Measurements from ENCODE around the gene ARHGAP45.
A peak's percentile ranks its signal among the peaks of the same experiment; 100 is the strongest.

Gene ARHGAP45

DNA sequence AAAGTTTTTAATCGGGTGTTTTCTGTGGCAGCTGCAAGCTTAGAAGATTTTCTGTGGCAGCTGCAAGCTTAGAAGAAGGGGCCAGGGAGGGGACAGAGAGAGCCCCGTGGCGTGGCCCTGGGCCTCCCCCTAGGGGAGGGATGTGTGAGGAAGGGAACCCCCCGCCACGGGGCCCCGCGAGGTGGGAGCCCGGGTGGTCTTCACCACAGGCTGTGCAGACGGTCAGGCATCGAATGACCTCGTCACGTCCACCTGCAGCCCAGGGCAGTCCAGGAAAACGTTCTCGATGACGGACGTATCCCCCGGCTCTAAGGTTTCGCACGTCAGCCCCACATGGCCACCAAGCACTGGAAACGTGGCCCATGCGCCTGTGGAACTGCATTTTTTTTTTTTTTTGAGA is 19.6 kb downstream of the ARHGAP45 start:
- DNase-seq (ENCODE audit: low read depth in 2 of 2): no peak

DNA sequence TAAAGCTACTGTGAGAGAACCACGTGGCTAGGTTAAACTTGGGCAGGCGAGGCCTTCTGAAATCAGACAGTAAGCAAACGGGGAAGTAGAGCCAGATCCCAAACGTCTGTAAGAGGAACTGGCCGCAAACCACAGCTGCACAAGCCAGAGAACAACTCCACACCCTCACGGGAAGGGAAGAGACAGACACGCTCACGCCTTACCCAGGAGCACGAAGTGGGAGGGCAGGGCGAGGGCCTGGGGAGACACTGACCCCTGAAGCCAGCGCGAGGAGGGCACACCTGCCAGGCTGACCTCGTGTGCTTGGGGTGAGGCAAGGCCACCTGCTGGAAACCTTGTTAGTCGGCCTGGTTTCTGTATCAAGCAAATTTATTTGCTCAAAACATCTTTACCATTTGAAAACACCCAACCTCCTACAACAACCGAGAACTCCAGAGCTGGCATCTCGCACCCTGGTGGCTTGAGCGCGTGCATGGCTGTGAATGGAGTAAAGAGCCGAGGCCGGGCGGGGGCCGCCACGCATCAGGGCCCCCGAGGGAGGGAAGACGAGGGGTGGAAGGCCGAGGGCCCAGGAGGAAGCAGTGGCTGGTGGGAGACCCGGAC is 20.9 kb downstream of the ARHGAP45 start:
- DNase-seq (ENCODE audit: low read depth in 2 of 2): no peak

DNA sequence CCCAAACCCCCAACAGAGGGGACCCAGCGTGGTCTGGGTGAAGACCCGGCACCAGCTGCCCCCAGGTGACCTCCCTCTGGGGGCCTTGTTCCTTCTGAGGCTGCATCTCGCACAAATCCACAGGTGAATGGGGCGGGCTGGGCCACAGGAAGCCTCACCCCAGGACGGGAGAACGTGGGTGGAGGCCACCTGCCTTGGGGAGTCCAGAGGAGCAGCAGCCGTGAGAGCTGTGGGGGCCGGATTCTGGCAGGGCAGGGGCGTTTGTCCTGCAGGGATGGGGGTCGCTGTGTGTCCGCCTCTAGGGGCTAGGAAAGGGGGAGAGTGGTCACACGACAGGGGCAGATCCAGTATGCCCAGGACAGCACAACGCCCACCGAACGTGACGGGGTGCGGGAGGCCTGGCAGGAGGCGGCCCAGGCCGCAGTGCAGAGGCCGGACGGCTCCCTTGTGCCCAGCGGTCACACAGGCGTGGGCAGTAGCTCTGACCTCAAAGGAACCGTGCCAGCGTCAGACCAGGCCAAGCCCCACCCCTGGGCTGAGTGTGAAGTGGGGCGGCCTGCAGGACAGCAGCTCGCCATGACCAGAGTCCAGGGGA is 21.5 kb downstream of the ARHGAP45 start:
- no peak for DNase-seq (ENCODE audit: low read depth in 2 of 2)

DNA sequence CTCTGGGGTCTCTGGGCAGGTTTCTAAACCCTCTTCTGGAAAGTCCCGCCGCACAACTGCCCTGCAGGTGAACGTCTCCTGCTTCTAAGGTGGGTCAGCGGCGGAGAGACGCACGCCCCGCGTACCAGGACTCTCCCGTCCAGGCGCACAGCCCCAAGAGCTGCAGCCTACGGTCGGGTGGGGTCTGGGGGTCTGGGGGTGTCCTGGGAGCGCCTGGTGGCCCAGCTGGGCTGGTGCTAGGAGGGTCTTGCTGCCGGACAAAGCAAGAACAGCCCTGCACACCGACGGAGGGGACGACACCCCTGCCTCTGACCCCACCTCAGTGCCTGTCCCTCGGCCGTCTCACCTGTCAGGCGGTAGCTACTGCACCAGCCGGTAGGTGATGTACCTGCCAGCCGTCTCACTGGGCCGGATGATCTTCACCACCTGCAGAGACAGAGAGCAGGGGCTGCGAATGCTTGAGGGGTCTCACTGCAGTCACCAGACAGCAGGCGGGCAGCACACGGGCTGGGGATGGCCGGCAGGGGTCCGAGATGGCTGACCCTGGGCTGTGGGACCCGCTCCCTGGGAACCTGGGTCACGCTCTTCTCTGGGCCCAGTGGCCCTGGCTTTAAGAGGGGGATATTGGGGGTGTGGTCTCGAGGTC is 22.3 kb downstream of the ARHGAP45 start:
- DNase-seq (ENCODE audit: low read depth in 2 of 2): no peak

DNA sequence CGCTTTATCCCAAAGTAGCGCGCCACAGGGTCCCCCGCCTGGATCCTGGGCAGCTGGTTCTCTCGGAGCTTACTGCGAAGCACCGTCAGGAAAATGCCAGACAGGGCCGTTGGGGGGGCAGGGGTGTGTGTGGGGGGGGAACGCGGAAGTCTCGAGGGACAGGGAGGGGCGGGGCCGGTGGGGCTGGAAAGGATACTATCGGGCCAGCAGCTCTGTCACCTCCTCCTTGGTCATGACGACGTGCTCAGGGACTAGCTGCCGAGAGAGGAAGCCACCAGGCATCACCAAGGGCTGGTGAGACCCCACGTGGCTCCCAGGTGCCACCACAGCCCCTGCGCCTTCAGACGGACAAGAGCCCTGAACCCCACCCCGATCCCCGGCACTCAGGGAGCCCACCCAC is 22.9 kb downstream of the ARHGAP45 start:
- DNase-seq (ENCODE audit: low read depth in 2 of 2): no peak

DNA sequence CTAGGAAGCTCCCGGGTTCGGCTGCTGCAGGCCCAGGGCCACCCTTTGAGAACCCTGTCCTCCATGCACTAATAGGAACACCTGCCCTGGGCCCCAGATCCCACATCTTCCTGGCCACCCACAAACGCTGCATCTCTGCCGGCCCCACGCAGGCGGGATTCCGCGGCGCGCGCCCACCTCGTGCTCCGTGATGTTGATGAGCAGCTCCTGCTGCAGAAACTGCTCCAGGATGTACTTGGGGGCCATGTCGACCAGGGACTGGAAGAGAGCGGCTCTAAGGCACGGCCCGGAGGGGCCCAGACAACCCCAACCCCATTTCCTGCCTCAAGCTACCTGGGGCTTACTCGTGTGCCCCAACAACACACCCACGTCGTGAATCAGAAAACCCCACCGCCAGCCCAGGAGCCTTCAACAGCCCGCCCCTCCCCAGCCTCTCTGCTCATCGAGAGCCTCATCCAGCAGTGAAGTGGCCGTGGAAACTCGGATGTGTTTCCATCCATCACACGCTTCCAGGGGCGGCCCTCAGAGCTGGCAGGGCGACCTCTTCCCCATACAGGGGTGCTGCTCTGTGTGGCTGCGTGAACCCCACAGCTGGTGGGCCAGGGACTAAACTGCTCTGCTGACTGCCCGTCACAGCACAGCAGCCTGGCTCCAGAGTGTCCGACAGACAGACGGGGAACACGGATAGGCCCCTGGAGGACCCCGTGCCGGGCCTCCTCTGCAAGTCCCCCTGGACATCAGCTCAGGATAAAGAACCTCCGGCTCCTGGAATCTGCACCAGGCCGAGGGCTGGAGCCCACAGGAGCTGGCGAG is 24.0 kb downstream of the ARHGAP45 start:
- DNase-seq (ENCODE audit: low read depth in 2 of 2): no peak

DNA sequence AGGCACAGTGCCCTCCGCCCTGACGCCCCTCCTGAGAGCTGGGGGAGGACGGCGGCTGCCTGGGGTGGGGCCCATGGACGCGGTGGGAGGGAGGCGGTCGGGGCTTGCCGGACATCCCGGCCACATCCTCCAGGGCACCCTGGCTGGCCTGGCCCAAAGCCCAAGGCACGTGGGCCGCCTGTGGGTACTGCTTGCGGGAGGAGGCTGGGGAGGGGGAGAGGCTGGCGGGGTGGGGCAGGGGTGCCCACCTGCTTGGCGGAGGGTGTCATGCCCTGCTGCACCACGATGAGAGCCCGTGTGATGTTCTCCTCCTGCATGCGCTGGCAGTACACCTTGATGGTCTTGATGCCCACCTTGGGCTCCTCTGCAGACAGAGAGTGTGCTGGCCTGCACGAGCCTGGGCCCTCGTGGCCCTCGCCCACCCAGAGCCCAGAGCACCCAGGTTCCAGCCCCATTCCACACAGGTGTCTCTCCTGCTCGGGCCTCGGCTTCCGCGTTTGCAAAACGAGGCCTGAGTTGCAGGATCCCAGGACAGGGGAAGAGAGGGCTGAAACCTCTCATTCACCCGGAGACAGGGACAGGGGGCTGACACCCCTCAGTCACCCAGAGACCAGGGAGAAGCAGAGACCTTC is 24.7 kb downstream of the ARHGAP45 start:
- no peak for DNase-seq (ENCODE audit: low read depth in 2 of 2)

DNA sequence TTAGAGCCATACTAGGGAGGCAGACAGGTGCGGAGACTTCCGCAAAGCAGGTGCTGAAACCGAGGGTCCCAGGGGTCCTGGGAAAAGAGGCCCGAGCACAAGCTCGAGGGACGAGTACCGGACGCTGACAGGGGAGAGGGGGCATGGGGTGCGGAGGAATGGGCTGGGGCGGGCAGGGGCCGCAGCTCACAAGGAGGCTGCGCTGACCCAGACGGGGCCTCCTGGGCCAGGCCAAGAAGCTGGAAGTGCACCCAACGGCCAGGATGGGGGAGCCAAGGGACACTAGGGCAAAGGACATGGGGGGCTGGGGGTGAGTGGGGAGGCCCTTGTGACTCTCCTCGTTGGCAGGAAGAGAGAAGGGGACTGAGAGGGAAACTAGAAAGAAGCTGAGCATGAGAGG is 26.4 kb downstream of the ARHGAP45 start:
- no peak for DNase-seq (ENCODE audit: low read depth in 2 of 2)

DNA sequence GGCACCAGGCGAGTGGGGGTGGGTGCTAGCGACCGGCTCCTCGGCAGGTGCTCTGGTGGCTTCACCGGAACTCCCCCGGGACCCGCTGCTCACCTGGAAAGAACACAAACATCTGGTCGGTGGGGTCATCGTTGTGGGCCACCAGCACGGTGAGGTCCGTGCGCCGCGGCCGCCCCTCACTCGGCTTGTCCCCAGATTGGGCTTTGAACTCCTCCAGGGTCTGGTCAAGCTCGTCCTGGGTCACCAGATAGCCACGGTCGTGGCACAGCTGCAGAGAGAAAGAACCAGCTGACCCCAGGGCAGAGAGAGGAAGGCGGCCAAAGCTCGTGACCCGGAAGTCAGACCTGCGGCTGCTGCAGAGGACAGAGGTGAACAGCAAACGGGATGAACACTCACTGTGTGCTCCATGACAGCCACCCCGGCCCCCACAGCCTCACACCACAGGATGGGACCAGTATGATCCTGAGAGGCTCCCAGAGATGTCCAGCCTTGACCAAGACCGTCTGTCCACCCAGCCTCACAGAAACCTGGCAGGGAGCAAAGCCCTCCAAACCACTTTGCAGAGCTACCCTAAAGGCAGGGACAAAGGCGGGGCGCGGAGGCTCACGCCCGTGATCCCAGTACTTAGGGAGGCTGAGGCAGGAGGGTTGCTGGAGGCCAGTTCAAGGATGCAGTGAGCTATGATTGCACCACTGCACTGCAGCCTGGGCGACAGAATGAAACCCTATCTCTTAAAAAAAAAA is 27.0 kb downstream of the ARHGAP45 start:
- no peak for DNase-seq (ENCODE audit: low read depth in 2 of 2)

DNA sequence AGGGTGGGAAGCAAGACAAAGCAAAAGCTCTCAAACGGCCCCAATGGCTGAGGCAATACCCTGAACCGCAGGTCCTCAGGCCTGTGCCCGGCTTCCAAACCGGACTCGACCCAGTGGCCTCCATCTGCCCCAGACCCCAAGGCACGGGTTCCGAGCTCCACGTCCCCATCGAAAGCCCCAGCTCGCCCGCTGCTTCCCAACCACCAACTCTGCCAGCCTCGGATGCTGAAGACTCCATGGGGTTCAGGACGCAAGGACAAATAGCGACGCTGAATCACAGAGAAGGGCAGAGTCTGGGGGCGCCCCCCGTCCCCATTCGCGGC is 27.6 kb downstream of the ARHGAP45 start:
- no peak for DNase-seq (ENCODE audit: low read depth in 2 of 2)

DNA sequence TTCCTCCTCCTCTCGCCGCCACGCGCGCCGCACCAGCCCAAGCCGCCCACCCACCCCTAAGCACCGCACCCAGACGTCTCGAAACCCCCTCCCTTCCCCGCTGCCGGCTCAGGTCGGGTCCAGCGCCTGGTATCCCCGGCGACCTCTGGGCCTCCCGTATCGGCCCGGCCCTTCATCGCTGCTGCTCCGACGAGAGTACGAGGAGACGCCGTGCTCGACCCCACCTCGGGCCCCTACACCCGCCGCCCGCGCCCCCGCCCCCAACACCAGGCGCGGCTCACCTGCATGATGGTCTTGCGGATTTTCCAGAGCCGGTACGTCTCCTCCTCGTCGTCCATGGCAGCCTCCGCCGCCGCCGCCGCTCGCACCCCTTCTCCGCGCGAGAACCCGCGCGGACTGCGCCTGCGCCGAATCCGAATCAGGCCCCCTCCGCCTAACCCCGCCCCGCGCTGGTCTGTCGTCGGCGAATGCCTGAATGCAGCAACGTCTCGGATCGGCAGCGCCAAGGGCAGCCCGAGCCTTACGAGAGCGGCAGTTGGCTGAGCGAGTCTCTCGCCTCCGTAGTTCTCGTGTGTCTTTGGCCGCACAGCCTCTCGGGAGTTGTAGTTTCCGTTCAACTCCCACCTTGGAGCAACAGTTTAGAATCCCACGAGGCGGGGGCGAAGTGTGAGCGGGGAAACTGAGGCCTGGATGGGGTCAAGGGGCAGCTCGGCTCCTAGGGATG is 28.2 kb downstream of the ARHGAP45 start, which contains the start of gene POLR2E:
TSS of gene POLR2E (minus strand) at position 398 of the 724 bp plus-strand sequence. CDS start at position 338, 60 bp downstream.
- DNase-seq (ENCODE audit: low read depth in 2 of 2): peak; percentile 95 to 97

DNA sequence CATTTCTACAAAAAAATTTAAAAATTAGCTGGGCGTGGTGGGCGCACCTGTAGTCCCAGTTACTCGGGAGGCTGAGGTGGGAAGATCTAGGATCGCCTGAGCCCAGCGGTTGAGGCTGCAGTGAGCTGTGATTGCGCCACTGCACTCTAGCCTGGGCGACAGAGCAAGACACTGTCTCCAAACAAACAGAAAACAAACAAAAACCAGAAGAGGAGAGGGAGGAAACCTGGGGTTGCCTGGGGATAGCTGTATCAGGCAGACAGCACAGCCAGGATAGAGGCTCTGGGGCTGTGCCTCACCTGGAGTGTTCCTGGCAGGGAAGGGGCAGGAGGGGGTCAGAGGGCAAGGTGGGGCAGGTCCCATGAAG is 30.8 kb downstream of the ARHGAP45 start:
- no peak for DNase-seq (ENCODE audit: low read depth in 2 of 2)

DNA sequence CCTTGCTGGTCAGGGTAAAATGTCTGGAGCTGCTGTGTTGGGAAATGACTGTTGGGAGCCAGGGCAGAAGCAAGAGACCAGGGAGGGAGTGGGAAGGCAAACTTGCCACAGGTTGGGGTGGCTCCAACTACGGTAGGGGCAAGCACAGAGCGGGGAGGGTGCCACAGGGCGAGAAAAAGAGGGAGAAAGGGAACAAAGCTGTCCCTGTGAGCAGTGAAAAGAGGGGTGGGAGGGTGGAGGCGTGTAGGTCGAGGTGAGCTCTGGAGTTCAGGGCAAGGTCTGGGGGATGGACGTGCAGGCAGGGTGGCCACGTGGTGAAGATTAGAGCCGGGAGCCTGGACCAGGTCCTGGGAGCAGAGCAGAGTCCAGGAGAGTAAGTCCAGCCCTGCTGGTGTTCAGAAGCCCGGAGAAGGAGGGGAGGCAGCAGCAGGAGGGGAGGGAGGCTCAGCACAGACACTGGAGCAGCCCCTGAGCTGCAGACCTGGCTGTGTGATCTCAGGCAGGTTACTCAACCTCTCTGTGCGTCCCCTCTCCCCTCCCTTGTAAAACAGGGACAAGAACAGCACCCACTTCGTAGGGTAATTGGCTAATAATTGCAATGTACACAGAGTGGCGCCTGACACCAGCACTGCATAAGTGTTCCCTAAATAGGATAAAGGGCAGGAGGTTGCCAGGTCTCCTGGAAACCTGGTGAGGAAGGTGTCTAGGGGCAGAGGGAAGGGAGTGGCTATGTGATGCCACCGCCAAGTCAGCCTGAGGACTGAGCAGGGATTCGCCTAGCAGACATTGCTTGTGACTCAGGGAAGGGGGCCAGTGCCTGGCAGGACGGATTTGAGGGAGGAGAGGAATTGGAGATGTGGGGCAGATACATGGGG is 31.4 kb downstream of the ARHGAP45 start:
- DNase-seq (ENCODE audit: low read depth in 2 of 2): no peak

DNA sequence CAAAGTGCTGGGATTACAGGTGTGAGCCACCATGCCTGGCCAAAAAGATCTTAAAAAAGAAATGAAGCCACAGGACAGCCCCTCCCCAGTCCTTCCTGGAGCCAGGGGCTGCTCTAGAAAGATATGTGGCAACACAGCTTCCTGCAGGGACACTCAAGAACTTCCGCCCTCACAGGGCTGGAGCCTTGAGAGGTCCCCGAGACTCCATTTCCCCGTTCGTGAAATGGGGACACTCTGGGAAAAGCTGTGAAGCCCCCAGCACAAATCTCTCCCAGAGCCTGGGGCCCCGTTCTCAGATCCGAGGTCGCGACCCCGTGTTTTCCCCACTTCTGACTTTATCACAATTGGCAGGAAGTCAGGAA is 34.4 kb downstream of the ARHGAP45 start:
- no peak for DNase-seq (ENCODE audit: low read depth in 2 of 2)

DNA sequence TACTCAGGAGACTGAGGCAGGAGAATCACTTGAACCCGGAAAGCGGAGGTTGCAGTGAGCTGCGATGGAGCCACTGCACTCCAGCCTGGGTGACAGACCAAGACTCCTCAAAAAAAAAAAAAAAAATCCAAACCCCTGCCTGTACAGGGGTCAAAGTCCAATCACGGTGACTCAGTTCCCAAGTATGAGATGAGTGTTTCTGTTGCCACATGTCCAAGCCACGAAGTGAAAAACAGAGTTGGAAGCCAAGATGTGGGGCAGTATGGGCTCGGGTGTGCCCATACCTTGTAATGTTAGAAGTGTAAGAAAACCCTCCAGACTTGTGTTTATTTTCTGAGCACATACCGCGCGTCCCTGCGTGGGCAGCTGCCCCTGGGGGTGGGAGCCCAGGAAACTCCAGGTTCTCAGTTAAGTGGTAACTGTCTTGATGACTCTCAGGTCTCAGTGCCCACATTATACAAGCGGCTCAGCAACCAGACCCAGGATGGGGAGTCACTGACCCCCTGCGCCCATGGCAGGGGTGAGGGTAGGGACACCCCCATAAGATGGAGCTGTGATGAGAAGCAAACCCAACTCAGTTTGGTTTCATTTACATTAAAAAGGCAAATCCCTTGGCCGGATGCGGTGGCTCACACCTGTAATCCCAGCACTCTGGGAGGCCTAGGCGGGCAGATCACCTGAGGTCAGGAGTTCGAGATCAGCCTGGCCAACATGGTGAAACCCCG is 35.6 kb downstream of the ARHGAP45 start:
- peak; percentile 54 to 62 for DNase-seq (ENCODE audit: low read depth in 2 of 2)

DNA sequence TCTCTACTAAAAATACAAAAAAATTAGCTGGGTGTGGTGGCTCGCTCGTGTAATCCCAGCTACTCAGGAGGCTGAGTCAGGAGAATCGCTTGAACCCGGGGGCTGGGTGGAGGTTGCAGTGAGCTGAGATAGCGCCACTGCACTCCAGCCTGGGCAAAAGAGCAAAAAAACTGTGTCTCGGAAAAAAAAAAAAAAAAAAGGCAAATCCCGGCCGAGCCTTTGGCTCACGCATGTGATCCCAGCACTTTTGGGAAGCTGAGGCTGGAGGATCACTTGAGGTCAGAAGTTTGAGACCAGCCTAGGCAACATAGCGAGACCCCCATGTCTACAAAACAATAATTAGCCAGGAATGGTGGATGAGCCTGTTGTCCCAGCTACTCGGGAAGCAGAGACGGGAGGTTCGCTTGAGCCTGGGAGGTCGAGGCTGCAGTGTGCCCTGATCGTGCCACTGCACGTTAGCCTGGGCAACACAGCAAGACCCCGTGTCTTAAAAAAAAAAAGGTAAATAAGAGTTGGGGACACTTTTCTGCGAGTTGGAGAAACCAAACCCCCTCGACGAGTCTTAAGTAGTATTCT is 36.3 kb downstream of the ARHGAP45 start:
- DNase-seq (ENCODE audit: low read depth in 2 of 2): no peak

DNA sequence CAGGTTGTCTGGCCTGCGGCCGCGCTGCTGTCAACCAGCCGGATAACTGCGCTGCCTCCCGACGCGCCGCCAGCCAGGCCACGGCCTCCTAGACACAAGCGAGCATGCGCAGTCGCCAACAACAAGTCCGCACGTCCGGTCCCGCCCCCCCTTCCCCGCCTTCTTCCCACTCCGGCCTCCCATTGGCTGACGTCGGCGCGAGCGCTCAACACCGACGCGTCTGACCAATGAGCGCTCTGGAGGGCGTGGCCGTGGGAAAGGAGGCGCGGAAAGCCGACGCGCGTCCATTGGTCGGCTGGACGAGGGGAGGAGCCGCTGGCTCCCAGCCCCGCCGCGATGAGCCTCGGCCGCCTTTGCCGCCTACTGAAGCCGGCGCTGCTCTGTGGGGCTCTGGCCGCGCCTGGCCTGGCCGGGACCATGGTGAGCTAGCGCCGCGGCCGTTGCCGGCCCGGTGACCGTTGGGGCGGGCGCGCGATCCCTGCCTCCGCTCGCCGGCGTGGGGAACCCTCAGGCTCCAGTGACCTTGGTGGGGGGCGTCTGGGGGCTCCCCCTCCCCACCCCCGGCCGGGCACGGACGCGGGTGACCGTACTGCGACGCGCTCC is 36.8 kb downstream of the ARHGAP45 start, which contains the start of gene GPX4:
TSS of gene GPX4 (plus strand) at position 287 of the 603 bp plus-strand sequence. CDS start at position 337, 50 bp downstream.
- DNase-seq (ENCODE audit: low read depth in 2 of 2): peak; percentile 98

DNA sequence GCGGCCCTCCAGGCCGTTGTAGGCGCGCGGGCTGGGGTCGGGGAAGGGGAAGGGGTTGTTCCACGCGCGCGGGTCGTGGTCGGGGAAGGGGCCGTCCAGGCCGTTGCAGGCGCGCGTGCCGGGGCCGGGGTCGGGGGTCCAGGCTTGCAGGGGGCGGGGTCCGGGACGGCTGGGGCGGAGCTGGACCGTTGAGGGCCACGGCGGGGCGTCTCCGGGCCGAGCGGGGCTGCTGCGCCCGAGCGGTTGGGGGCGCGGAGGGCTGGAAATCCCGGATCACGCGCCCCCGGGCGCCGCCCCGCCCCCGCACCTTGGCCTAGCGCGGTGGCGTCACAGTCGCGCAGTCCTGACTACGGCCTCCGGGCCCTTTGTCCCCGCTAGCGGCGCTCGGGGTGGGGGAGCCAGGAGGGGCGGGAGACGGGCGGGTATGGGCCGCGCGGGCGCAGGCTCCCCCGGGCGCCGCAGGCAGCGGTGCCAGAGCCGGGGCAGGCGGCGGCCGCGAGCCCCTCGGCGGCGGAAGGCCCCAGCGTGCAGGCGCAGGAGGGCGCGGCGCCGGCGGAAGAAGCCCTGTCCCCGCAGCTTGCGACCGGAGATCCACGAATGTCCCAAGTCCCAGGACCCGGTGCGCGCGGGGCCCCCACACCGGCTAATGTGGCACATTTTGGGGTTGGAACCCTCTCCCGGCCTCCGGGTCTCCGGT is 37.5 kb downstream of the ARHGAP45 start:
- DNase-seq (ENCODE audit: low read depth in 2 of 2): peak; percentile 40 to 62
